ENCODE measurements around the gene DCTPP1. TPM values are rescaled to one million over a fixed set of nuclear protein-coding genes. Genes with fewer than 3 reads are reported as not detected.
"Not testable (repeated sequence)": the region's sequence is repeated elsewhere in the genome, so short reads cannot be mapped to it uniquely, and the experiment has no call there.

The DCTPP1 gene
- total RNA-seq (39.1 TPM), polyA plus RNA-seq (ENCODE audit: insufficient read depth, low read depth, low replicate concordance) (64.7 TPM)
- long read RNA-seq, donor 1, transcript DCTPP1-201 (3 exons, 1,222 nt), result major isoform, 36 of 36 reads
- long read RNA-seq, donor 1, partial matches to known transcripts, result 0 of 36 reads
- long read RNA-seq, donor 1, other reads (novel, unspliced or antisense), result 0 of 36 reads
- long read RNA-seq, donor 2, transcript DCTPP1-201 (3 exons, 1,222 nt), result major isoform, 41 of 42 reads
- long read RNA-seq, donor 2, partial matches to known transcripts, result 0 of 42 reads
- long read RNA-seq, donor 2, other reads (novel, unspliced or antisense), result 0 of 42 reads
- long read RNA-seq, donor 3, transcript DCTPP1-201 (3 exons, 1,222 nt), result major isoform, 31 of 34 reads
- long read RNA-seq, donor 3, partial matches to known transcripts, result 0 of 34 reads
- long read RNA-seq, donor 3, other reads (novel, unspliced or antisense), result 0 of 34 reads
- long read RNA-seq, donor 4, transcript DCTPP1-201 (3 exons, 1,222 nt), result major isoform, 27 of 29 reads
- long read RNA-seq, donor 4, partial matches to known transcripts, result 0 of 29 reads
- long read RNA-seq, donor 4, other reads (novel, unspliced or antisense), result 0 of 29 reads
- long read RNA-seq, donor 5, partial matches to known transcripts, result 0 of 3 reads
- long read RNA-seq, donor 5, other reads (novel, unspliced or antisense), result 0 of 3 reads
- long read RNA-seq, donor 6, transcript DCTPP1-204 (2 exons, 853 nt), result minor isoform, 8 of 64 reads
- long read RNA-seq, donor 6, transcript DCTPP1-201 (3 exons, 1,222 nt), result major isoform, 56 of 64 reads
- long read RNA-seq, donor 6, partial matches to known transcripts, result 0 of 64 reads
- long read RNA-seq, donor 6, other reads (novel, unspliced or antisense), result 0 of 64 reads
- long read RNA-seq, donor 7, transcript DCTPP1-201 (3 exons, 1,222 nt), result major isoform, 51 of 77 reads
- long read RNA-seq, donor 7, partial matches to known transcripts, result 0 of 77 reads
- long read RNA-seq, donor 7, other reads (novel, unspliced or antisense), result 24 of 77 reads
- long read RNA-seq, donor 8, transcript DCTPP1-201 (3 exons, 1,222 nt), result major isoform, 52 of 54 reads
- long read RNA-seq, donor 8, partial matches to known transcripts, result 0 of 54 reads
- long read RNA-seq, donor 8, other reads (novel, unspliced or antisense), result 0 of 54 reads
- long read RNA-seq, donor 9, transcript DCTPP1-201 (3 exons, 1,222 nt), result major isoform, 23 of 25 reads
- long read RNA-seq, donor 9, partial matches to known transcripts, result 0 of 25 reads
- long read RNA-seq, donor 9, other reads (novel, unspliced or antisense), result 0 of 25 reads
- long read RNA-seq, donor 10, transcript DCTPP1-201 (3 exons, 1,222 nt), result major isoform, 25 of 28 reads
- long read RNA-seq, donor 10, partial matches to known transcripts, result 0 of 28 reads
- long read RNA-seq, donor 10, other reads (novel, unspliced or antisense), result 0 of 28 reads

DNA sequence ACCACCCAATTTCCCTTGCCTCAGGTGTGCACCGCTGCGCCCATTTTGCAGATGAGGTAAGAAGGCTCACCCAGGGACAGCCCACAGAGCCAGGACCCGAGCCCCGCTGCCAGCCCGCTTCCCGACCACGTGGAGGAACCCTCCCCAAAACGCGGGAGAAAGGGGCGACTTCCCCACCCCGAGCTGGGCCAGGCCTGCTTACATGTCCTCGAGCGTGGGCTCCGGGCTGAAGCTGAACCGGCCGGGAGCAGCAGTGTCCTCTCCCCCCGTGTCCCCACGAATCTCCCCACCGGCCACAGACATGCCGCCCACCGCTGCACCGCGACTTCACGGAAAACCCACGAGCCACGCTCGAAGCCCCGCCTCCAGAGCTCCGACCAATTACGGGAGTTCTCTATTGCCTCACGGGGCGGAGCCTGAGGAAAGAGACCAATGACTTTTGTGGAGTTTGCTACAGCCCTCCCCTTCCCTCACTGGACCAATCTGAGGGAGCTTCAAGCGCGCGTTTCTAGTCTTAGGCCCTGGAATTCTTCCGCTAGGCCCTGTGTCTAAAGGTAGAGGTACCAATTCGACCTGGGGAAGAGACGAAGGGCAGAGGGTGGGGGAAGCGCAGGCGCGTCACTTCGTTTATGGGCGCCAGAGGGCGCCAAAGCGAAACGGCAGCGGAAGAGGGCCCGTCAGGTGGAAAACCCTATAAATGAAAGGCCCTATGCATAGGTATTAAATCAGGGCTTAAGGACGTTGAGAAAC lies at the start of gene DCTPP1:
Gene DCTPP1 (minus strand): TSS at position 353 of the 750 bp plus-strand sequence. CDS start 50 bp downstream, at position 303.
- Histone ChIP-seq H3K27me3 (ENCODE audit: control insufficient read depth, insufficient read depth, low read length) (no peaks in the 10 kb centered on the region), H3K9ac (ENCODE audit: low read length in 3 of 3) (peak within 1 kb of the TSS; percentile 54 to 69 (median 64)), H3K36me3 (ENCODE audit: control insufficient read depth in 2 of 3, insufficient read depth in 3 of 3, low read length in 3 of 3) (peaks cover 0 to 3% (median 0%) of the 10 kb centered on the region in 3 donors), H3K27ac (ENCODE audit: low read depth in 2 of 2, low read length in 2 of 2) (peak within 1 kb of the TSS; percentile 51 to 68), H3K9me3 (ENCODE audit: control insufficient read depth in 2 of 3, insufficient read depth in 1 of 3, low read length in 3 of 3) (no peaks in the 10 kb centered on the region), H3K4me3 (ENCODE audit: low read length in 3 of 3) (peak within 1 kb of the TSS; percentile 56 to 74 (median 70)), H3K4me1 (ENCODE audit: control insufficient read depth in 2 of 3, insufficient read depth in 2 of 3, low read depth in 1 of 3, low read length in 3 of 3) (peaks cover 0 to 15% (median 12%) of the 10 kb centered on the region in 3 donors)
- FAIRE-seq (peak; percentile 94), DNase-seq (peak; percentile 97 to 100 (median 98))
- intact Hi-C loops (cut with DNase I), result no loop called here
- TF ChIP-seq, protein P1, sequence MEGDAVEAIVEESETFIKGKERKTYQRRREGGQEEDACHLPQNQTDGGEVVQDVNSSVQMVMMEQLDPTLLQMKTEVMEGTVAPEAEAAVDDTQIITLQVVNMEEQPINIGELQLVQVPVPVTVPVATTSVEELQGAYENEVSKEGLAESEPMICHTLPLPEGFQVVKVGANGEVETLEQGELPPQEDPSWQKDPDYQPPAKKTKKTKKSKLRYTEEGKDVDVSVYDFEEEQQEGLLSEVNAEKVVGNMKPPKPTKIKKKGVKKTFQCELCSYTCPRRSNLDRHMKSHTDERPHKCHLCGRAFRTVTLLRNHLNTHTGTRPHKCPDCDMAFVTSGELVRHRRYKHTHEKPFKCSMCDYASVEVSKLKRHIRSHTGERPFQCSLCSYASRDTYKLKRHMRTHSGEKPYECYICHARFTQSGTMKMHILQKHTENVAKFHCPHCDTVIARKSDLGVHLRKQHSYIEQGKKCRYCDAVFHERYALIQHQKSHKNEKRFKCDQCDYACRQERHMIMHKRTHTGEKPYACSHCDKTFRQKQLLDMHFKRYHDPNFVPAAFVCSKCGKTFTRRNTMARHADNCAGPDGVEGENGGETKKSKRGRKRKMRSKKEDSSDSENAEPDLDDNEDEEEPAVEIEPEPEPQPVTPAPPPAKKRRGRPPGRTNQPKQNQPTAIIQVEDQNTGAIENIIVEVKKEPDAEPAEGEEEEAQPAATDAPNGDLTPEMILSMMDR (IDR thresholded peaks at IDR 0.05; ENCODE audit: borderline replicate concordance, extremely low read depth, insufficient read depth), result peak; percentile 85

DNA sequence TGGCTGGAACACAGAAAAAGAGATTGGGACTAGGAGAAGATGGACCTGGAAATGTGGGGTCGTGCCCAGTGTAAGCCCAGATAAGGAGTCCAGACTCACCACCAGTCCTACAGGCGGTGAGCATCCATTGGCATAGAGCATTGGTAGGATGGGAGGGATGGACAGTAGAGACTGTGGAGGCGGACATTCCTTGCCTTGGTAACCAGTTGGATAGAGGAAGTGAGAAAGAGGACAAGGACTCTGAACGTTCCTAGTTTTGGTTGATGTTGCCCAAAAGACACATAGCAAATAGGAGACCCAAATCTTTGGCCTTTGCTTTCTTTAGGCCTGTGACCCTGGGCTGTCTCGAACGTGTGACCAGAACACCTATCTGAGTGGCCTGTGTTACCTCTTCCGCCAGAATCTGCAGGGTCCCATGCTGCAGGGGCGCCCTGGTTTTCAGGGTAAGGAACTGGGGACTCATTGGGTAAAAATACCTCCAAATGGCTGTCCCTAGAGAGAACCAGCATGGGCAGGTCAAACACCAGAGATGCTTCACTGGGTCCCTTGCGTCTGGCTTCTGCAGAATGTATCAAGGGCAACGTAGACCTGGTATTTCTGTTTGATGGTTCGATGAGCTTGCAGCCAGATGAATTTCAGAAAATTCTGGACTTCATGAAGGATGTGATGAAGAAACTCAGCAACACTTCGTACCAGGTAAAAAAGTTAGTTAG lies 49.1 kb upstream of the DCTPP1 start:
- H3K9me3 ChIP-seq (ENCODE audit: control insufficient read depth in 2 of 3, insufficient read depth in 1 of 3, low read length in 3 of 3), result no peaks in the 10 kb centered on the region
- no peaks in the 10 kb centered on the region for H3K27me3 ChIP-seq (ENCODE audit: control insufficient read depth, insufficient read depth, low read length)
- H3K4me1 ChIP-seq (ENCODE audit: control insufficient read depth in 2 of 3, insufficient read depth in 2 of 3, low read depth in 1 of 3, low read length in 3 of 3), result no peaks in the 10 kb centered on the region
- TF ChIP-seq, protein P1 (IDR thresholded peaks at IDR 0.05; ENCODE audit: borderline replicate concordance, extremely low read depth, insufficient read depth), result no peak
- FAIRE-seq, result no peak
- H3K4me3 ChIP-seq (ENCODE audit: low read length in 3 of 3), result no peak overlapping the region
- no peaks in the 10 kb centered on the region for H3K36me3 ChIP-seq (ENCODE audit: control insufficient read depth in 2 of 3, insufficient read depth in 3 of 3, low read length in 3 of 3)
- H3K9ac ChIP-seq (ENCODE audit: low read length in 3 of 3), result no peak overlapping the region
- no peak for DNase-seq
- intact Hi-C loops (cut with DNase I), result no loop called here
- no peak overlapping the region for H3K27ac ChIP-seq (ENCODE audit: low read depth in 2 of 2, low read length in 2 of 2)

GRCh38 chr16:30477773-30478172 lies 47.9 kb upstream of the DCTPP1 start:
- DNase-seq; H3K36me3 ChIP-seq (ENCODE audit: control insufficient read depth in 2 of 3, insufficient read depth in 3 of 3, low read length in 3 of 3); H3K27ac ChIP-seq (ENCODE audit: low read depth in 2 of 2, low read length in 2 of 2); H3K4me3 ChIP-seq (ENCODE audit: low read length in 3 of 3); H3K9me3 ChIP-seq (ENCODE audit: control insufficient read depth in 2 of 3, insufficient read depth in 1 of 3, low read length in 3 of 3); H3K4me1 ChIP-seq (ENCODE audit: control insufficient read depth in 2 of 3, insufficient read depth in 2 of 3, low read depth in 1 of 3, low read length in 3 of 3); FAIRE-seq; H3K9ac ChIP-seq (ENCODE audit: low read length in 3 of 3); intact Hi-C loops (cut with DNase I); H3K27me3 ChIP-seq (ENCODE audit: control insufficient read depth, insufficient read depth, low read length): not testable (repeated sequence)

Data from kidney (tissue), 22 donors.